Coronary artery (tissue), 2 donors: Measurements from ENCODE around the gene ACACB.

Experiments used
- DNase-seq: peaks from one replicate; pipeline ENCODE4 v3.0.0-alpha.2; 2017; ENCODE audit warnings: low spot score
- H3K27ac ChIP-seq, 2 donors: fragments of 200-600 bp; sonication (generic); one replicate each; pipeline ENCODE4 v1.5.1; 2016 to 2019
- H3K4me3 ChIP-seq: fragments of 200-600 bp; sonication (generic); 2 replicates; pipeline ENCODE4 v1.5.1; 2016; ENCODE audit warnings: mild to moderate bottlenecking, moderate library complexity
- CTCF ChIP-seq: fragments of 200-600 bp; sonication (generic); IDR thresholded peaks from one replicate; pipeline ENCODE4 v1.5.1; 2019; ENCODE audit warnings: antibody characterized with exemption

ACACB gene

GRCh38 chr12:109299849-109300248 lies 183.5 kb downstream of the ACACB start:
- no peak for DNase-seq

DNA sequence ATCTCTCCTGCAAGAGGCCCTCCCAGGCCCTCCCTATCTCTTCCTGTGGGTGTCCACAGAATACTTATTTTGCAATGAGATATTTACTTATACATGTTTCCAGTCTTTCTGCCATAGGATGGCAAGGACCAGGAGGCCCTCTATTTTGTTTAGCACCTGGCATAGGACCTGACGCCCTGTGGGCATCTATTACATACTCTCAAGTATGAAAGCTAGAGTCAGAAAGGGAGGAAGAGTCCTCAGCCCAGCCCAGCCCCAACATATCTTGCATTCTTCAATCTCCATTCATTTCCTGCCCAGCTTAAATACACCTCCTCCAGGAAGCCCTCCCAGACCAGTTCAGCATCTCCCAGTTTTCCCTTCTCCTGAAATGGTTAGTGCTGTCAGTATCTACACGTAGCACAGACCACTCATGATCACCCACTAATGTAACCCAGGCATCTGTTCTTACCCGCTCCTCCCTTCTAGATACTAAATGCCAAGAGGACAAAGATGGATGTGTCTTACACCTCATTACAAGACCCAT lies 185.3 kb downstream of the ACACB start:
- no peak overlapping the region for H3K27ac ChIP-seq
- no peak for TF ChIP-seq CTCF
- no peak for DNase-seq
- no peak overlapping the region for H3K4me3 ChIP-seq

More at GRCh38 chr12:109299849-109300248, 183.5 kb downstream of the ACACB start:
- Histone ChIP-seq H3K27ac (no peak overlapping the region), H3K4me3 (no peak overlapping the region)
- TF ChIP-seq CTCF, result no peak

- H3K27ac ChIP-seq, result no peak overlapping the region
- DNase-seq, result no peak
- no peak for TF ChIP-seq CTCF
- H3K4me3 ChIP-seq, result no peak overlapping the region
Measured at GRCh38 chr12:109302358-109302757, 186.0 kb downstream of the ACACB start.

- Histone ChIP-seq H3K4me3 (no peak overlapping the region), H3K27ac (no peak overlapping the region)
- no peak for DNase-seq
- TF ChIP-seq CTCF, result no peak
Measured at GRCh38 chr12:109302770-109303169, 186.4 kb downstream of the ACACB start.

DNA sequence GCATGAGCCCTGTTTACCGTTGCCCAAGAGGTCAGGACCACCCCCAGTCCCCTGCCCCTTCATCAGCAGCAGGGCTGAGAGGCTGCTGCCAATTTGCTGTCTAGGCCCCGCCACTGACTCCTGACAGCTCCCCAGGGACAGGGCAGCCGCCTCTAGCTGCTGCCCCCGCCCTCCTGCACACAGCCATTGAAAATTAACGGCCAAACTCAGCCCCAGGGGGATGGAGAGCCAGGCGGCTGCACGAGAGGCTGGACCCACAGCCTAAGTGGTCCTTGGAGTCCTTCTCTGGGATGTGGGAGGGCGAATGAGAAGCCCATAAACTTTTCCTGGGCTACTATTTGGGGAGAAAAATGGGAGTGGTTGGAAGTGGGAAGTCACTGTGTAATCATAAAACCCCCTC lies 188.1 kb downstream of the ACACB start:
- DNase-seq, result no peak
- no peak for TF ChIP-seq CTCF
- Histone ChIP-seq H3K27ac (no peak overlapping the region), H3K4me3 (no peak overlapping the region)

GRCh38 chr12:109305547-109305946 lies 189.2 kb downstream of the ACACB start:
- Histone ChIP-seq H3K27ac (no peak overlapping the region), H3K4me3 (no peak overlapping the region)
- no peak for TF ChIP-seq CTCF
- no peak for DNase-seq

GRCh38 chr12:109307051-109307450 lies 190.7 kb downstream of the ACACB start:
- no peak overlapping the region for H3K4me3 ChIP-seq
- no peak for DNase-seq
- H3K27ac ChIP-seq, result no peak overlapping the region
- TF ChIP-seq CTCF, result no peak
